ENCODE measurements around the gene ZNF654. TPM values are rescaled to one million over a fixed set of nuclear protein-coding genes. Genes with fewer than 3 reads are reported as not detected.

ZNF654 gene
- total and polyA plus RNA-seq, 2 experiments from 2014 or later, result 6.3 to 16.2 TPM

DNA sequence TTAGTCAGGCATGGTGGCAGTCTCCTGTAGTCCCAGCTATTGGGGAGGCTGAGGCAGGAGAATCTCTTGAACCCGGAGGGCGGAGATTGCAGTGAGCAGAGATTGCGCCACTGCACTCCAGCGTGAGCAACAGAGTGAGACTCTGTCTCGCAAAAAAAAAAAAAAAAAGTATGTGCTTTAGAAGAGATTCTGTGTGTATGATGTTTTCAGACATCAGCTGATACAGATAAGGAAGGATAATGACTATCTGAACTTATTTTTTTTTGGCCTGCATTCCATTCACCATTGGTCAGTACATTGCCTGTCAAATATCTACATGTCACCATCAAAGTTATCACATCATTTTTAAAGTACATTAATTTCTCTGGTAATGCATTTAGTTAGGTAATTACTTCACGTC is 108.1 kb downstream of the ZNF654 start:
- Histone ChIP-seq H3K4me3 (no peak overlapping the region), H3K4me1 (ENCODE audit: insufficient read depth) (no peaks in the 10 kb centered on the region), H3K9me2 (replicated peaks; ENCODE audit: insufficient read depth) (no peaks in the 10 kb centered on the region), H3K36me3 (replicated peaks; ENCODE audit: insufficient read depth, low read depth) (no peaks in the 10 kb centered on the region), H3K27ac (no peak overlapping the region), H3K27me3 (no peaks in the 10 kb centered on the region), H3K9me3 (ENCODE audit: low read depth) (no peaks in the 10 kb centered on the region), H2AFZ (no peak overlapping the region), H3K79me2 (no peaks in the 10 kb centered on the region), H4K20me1 (ENCODE audit: insufficient read depth, poor library complexity, severe bottlenecking) (no peaks in the 10 kb centered on the region), H3K4me2 (no peak overlapping the region)
- 92% methylated on average over 6 of the region's 6 CpGs for WGBS (ENCODE audit: low lambda C conversion rate, missing lambda C conversion rate)
- TF ChIP-seq EZH2phosphoT487 (IDR thresholded peaks at IDR 0.05; ENCODE audit: low read depth, severe bottlenecking, unreplicated experiment) (no peak), CTCF (IDR thresholded peaks at IDR 0.05; ENCODE audit: poor library complexity) (no peak), EZH2 (IDR thresholded peaks at IDR 0.05; ENCODE audit: borderline replicate concordance) (no peak)
- no peak for DNase-seq (ENCODE audit: low spot score)

DNA sequence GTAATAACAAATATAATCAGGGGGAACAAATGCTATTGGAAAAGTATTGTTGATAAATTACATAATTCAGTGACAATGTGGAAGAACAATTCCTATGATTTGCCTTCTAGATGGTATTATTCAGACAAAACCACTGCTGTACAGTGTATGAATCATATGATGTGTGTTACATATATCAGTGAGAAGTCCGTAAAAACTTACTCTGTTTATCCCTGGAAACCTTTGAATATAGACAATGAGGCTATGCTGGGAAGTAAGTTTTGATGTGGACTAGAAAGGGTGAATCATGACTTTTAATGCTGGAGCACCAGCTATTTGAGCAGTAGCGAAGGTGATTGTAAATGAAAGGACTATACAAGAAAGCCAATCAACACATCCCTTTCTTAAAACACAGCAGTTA is 108.6 kb downstream of the ZNF654 start:
- Histone ChIP-seq H3K4me3 (no peak overlapping the region), H3K36me3 (replicated peaks; ENCODE audit: insufficient read depth, low read depth) (no peaks in the 10 kb centered on the region), H3K27me3 (no peaks in the 10 kb centered on the region), H3K9me3 (ENCODE audit: low read depth) (no peaks in the 10 kb centered on the region), H3K4me1 (ENCODE audit: insufficient read depth) (no peaks in the 10 kb centered on the region), H3K9me2 (replicated peaks; ENCODE audit: insufficient read depth) (no peaks in the 10 kb centered on the region), H3K4me2 (no peak overlapping the region), H2AFZ (no peak overlapping the region), H3K27ac (no peak overlapping the region), H4K20me1 (ENCODE audit: insufficient read depth, poor library complexity, severe bottlenecking) (no peaks in the 10 kb centered on the region), H3K79me2 (no peaks in the 10 kb centered on the region)
- 67% methylated on average over 2 of the region's 2 CpGs for WGBS (ENCODE audit: low lambda C conversion rate, missing lambda C conversion rate)
- no peak for DNase-seq (ENCODE audit: low spot score)
- no peak for TF ChIP-seq CTCF (IDR thresholded peaks at IDR 0.05; ENCODE audit: poor library complexity)
- no peak for TF ChIP-seq EZH2 (IDR thresholded peaks at IDR 0.05; ENCODE audit: borderline replicate concordance)
- no peak for TF ChIP-seq EZH2phosphoT487 (IDR thresholded peaks at IDR 0.05; ENCODE audit: low read depth, severe bottlenecking, unreplicated experiment)

DNA sequence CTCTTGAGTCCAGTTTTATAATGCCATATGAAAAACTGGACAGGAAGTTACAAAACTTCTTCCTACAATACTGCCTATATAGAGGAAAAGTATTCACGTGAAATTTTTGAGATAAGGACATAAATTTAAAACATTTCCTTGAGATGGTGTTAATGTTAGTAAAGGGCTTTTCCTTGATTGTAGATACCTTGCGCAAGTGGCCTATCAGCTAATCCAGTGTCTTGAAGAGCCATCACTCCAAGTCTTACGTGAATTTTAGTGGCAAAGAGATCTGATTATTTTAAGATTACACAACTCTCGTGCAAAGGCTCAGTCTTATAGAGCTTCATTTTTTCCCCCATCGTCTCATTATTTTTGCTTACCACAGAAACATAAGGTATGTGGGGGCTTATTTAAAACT is 109.1 kb downstream of the ZNF654 start:
- H4K20me1 ChIP-seq (ENCODE audit: insufficient read depth, poor library complexity, severe bottlenecking), result no peaks in the 10 kb centered on the region
- no peak overlapping the region for H3K4me3 ChIP-seq
- H3K36me3 ChIP-seq (replicated peaks; ENCODE audit: insufficient read depth, low read depth), result no peaks in the 10 kb centered on the region
- no peak overlapping the region for H3K27ac ChIP-seq
- H3K4me1 ChIP-seq (ENCODE audit: insufficient read depth), result no peaks in the 10 kb centered on the region
- H3K27me3 ChIP-seq, result no peaks in the 10 kb centered on the region
- no peaks in the 10 kb centered on the region for H3K9me3 ChIP-seq (ENCODE audit: low read depth)
- H3K79me2 ChIP-seq, result no peaks in the 10 kb centered on the region
- H2AFZ ChIP-seq, result no peak overlapping the region
- WGBS (ENCODE audit: low lambda C conversion rate, missing lambda C conversion rate), result 77% methylated on average over 5 of the region's 5 CpGs
- H3K9me2 ChIP-seq (replicated peaks; ENCODE audit: insufficient read depth), result no peaks in the 10 kb centered on the region
- TF ChIP-seq EZH2phosphoT487 (IDR thresholded peaks at IDR 0.05; ENCODE audit: low read depth, severe bottlenecking, unreplicated experiment) (no peak), EZH2 (IDR thresholded peaks at IDR 0.05; ENCODE audit: borderline replicate concordance) (no peak), CTCF (IDR thresholded peaks at IDR 0.05; ENCODE audit: poor library complexity) (no peak)
- no peak for DNase-seq (ENCODE audit: low spot score)
- no peak overlapping the region for H3K4me2 ChIP-seq
